ENCODE data around the gene THBS3.
"Not testable (repeated sequence)": the region's sequence is repeated elsewhere in the genome, so short reads cannot be mapped to it uniquely, and the experiment has no call there.

DNA sequence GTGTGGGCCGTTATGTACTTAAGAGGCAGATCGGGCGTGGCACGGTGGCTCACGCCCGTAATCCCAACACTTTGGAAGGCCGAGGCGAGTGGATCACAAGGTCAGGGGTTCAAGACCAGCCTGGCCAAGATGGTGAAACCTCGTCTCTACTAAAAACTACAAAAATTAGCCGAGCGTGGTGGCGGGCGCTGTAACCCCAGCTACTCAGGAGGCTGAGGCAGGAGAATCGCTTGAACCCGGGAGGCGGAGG is 13.8 kb downstream of the THBS3 start:
- not testable (repeated sequence) for TF ChIP-seq CTCF (IDR thresholded peaks at IDR 0.05; ENCODE audit: poor library complexity, severe bottlenecking); POLR2AphosphoS5 (IDR thresholded peaks at IDR 0.05); EZH2 (IDR thresholded peaks at IDR 0.05; ENCODE audit: borderline replicate concordance, insufficient read depth, low read length, poor library complexity, severe bottlenecking); EP300 (conservative IDR thresholded peaks at IDR 0.05; ENCODE audit: poor library complexity, severe bottlenecking); SMC3 (conservative IDR thresholded peaks at IDR 0.05; ENCODE audit: poor library complexity)
- TF ChIP-seq, protein P1, sequence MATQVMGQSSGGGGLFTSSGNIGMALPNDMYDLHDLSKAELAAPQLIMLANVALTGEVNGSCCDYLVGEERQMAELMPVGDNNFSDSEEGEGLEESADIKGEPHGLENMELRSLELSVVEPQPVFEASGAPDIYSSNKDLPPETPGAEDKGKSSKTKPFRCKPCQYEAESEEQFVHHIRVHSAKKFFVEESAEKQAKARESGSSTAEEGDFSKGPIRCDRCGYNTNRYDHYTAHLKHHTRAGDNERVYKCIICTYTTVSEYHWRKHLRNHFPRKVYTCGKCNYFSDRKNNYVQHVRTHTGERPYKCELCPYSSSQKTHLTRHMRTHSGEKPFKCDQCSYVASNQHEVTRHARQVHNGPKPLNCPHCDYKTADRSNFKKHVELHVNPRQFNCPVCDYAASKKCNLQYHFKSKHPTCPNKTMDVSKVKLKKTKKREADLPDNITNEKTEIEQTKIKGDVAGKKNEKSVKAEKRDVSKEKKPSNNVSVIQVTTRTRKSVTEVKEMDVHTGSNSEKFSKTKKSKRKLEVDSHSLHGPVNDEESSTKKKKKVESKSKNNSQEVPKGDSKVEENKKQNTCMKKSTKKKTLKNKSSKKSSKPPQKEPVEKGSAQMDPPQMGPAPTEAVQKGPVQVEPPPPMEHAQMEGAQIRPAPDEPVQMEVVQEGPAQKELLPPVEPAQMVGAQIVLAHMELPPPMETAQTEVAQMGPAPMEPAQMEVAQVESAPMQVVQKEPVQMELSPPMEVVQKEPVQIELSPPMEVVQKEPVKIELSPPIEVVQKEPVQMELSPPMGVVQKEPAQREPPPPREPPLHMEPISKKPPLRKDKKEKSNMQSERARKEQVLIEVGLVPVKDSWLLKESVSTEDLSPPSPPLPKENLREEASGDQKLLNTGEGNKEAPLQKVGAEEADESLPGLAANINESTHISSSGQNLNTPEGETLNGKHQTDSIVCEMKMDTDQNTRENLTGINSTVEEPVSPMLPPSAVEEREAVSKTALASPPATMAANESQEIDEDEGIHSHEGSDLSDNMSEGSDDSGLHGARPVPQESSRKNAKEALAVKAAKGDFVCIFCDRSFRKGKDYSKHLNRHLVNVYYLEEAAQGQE (IDR thresholded peaks at IDR 0.05; ENCODE audit: borderline replicate concordance), result not testable (repeated sequence)

All from neural cell (in vitro differentiated cells).